OCI-M1 (cell line): ENCODE data around the gene MROH2A.

Experiments
- DNase-seq: peaks from one replicate; lab custom pipeline; 2025; lab: John Stamatoyannopoulos, UW

The MROH2A gene

DNA sequence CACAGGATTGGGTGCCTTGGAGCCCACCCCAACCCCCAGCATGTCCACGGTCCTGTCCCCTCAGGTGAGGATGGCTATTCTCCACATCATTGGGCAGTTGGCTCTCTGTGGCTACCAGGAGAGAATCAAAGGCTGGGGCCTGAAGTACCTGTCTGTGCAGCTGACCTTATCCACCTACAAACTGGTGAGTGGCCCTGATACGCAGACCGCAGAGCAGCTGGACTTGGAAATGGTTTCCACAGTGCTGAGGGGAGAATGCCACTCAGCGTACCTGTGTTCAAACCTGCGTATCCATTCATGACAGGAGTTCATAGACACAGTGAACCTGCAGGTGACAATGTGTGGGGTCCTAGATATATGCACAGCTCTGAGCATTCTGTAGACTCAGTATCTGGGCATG, 21.6 kb downstream of the MROH2A start:
- no peak for DNase-seq

DNA sequence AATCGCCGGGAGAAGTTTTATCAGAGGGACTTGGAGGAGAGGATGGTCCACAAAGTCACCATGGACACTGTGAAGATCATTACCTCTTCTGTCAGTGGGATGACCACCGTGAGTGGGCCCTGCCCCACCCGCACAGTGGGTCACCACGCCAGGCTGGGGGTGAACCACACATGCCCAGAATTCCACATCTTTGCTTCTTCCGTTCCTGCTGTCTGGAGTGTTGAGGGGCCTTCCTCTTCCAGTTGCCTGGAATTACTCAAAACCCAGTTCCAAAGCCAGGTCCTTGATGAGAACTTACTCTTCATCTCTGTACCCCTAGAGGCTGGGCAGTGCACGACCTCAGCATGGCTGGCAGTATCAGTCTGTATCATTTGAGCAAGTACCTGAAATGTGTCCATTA, 22.1 kb downstream of the MROH2A start:
- DNase-seq = no peak

DNA sequence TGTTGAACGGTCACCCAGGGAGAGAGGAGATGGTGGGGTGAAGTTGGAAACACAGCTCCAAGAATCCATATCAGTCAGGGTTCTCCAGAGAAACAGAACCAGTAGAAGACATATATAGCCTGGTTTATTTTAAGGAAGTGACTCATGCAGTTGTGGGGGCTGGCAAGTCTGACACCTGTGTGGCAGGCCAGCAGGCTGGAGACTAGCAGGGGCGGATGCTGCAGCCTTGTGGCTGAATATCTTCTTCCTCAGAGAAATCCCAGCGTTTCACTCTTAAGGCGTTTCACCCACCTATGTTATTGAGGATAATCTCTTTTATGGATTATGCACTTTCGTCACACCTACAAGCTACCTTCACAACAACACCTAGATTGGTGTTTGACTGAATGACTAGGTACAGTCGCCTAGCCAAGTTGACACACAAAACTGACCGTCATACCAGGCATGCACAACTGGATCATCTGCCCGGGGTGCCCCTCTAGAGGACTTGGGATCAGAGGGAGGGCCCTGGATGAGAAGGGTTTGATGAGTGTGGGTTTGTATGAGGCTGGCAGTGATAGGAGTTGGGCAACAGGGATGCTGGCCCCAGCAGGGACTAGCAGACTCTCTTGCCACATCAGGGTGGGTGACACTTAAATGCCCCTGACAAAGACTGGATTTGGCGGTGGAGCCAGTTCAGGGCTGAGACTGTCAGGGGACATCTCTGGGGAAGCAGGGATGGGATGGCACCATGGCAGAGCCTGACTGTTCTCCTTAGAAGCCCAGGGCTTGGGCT, 23.4 kb downstream of the MROH2A start:
- DNase-seq = peak; percentile 9

DNA sequence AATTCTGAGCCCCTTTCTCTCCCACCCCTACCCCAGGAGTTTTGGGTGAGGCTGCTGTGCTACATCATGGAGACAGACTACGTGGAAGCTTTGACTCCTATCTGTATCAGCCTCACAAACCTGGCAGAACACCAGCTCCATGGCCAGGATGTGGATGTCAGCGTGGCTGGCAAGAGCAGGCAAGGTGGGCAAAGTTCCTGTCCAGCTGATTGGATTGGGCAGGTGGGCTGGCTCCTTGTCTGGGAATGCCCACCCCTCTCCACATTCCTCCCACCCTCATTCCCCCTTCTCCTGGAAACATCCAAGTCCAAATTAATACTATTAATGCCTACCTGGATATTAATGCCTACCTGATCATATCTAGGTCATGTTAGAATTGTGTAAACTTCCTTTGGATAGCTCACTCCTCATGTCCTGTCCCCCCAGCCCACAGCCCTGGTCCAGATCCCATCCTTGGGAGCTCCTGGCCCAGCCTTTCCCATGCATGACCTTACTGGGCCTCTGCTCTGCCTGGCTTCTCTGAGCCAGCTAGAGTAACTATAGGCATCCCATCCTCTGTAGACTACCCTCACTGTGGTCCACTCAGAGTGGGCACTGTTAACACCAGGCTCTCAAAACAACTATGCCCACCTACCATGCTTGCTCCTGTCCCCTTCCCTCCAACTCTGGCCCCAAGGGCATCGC, 24.1 kb downstream of the MROH2A start:
- DNase-seq = no peak

DNA sequence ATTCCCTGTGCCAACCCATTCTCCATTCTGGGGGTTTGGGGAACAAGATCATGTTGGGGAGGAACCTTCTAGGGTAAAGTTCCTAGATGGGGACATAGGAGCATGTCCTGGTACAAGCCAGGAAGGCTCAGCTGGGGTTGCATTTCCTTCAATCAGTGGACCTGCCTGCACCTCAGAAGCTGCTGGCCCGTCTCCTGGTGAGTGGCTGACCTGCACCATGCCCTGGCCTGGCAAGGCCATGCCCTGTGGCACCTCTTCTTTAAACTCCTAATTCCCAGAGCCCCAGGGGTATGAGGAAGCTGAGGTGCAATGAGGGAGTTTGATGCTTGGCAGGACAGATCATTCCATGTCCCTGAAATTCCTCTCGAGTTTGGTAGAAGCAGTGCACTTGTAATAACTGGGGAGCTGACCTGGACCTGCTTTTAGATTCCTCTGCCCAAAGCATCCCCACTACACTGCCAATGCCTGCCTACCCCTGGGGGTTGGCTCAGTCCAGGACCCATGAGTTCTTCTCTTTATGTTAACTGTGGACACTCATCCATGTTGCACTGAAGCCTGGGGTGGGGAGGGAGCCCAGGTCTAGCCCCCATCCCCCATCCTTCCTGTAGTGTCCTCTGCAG, 25.3 kb downstream of the MROH2A start:
- no peak for DNase-seq

DNA sequence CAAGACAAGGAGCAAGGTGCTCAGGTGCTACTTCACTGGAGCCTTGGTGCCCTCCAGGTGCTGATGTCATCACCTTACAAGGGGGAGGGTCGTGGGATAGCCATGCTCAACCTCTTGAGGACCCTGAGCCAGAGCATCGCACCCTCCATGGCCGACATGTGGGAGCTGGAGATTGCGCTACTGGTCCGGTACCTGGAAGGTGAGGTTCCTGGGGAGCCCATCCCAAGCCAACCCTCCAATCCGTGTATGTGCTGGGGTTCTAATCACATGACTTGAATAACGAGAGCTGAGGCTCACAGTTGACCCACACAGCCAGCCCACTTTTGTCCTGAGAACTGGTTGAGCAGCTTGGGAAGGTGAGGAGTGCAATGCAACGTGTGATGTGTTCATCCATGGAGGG, 25.9 kb downstream of the MROH2A start:
- DNase-seq = no peak

DNA sequence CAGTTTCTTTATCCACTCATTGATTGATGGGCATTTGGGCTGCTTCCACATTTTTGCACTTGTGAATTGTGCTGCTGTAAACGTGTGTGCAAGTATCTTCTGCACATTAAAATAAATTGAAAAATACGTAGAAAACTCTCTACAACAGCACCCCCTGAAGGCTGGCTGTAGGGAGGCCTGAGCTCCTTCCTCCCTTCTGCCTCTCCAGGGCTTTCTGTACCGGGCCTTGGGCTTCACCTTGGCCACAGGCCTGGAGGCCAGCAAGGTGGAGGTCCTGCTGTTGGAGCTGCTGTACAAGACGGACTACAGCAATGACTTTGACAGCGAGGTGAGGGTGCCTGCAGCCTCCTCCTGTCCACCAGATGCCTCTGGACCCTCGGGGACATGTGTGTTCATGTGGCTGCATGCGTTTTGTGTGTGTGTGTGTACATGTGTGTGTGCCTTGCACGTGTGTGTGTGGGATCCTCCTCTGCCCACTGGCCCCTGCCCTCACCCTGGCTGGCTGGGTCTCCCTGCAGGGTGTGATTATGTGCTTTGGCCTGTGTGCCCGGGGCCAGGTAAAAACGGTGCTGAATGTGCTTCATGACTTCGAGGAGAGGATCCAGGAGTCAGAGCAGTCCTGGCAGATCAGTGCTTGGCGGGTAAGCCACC, 29.2 kb downstream of the MROH2A start:
- no peak for DNase-seq

DNA sequence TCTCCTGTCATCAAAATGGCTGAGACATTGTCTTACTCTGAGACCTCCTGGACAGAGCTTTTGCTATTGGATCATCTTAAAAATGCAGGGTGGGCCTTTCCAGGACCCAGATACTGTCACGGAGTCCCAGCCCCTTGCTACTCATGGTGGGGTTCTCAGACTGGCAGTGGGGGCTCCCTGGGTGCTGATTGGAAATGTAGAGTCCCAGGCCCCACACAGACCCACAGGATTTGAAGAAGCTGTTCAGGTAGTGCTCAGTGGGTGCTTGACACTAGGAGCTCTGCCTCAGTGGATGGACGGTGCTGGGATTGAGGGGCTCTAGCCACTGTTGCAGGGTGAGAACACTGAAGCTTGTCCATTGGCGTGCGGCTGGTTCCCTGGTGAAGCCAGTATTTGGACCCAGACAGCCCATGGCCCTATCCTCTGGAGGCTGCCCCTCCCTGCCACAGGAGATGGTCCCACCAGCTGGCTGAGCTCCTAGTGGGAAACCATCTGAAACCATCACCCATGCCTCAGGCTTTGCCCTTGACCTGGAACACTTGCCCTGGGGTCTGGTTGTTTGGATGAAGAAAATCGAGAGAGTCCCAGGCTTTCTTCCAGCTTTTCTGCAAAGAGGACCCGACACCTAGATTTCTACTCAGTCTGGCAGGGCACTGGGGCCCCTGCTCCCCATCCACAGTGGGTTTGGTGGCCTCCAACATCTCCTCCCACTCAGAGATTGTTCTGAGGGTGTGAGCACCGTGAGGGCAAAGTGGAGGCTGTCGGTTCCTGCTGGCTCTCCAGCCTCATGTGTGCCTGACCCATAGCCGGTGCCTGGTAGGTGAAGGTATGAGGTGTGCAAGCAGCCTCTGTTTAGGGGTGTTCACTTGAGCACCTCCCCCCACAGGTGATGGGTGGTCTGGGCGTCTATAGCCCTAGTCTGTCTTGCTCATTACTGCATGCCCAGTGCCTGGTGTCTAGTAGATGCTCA, 30.1 kb downstream of the MROH2A start:
- no peak for DNase-seq

DNA sequence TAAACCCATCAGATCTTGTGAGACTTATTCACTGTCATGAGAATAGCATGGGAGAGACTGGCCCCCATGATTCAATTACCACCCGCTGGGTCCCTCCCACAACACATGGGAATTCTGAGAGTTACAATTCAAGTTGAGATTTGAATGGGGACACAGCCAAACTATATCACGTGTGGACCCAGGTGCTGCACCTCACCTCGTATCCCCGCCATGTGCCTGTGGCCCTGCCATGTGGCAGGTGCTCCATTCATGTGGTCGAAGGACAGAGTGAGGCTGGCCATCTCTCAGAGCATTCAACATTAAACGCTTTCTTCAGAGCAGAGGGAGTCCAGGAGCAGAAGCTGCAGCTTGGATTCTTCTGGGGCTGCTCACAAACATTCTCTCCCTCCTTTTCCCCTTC, 32.3 kb downstream of the MROH2A start:
- DNase-seq = no peak

DNA sequence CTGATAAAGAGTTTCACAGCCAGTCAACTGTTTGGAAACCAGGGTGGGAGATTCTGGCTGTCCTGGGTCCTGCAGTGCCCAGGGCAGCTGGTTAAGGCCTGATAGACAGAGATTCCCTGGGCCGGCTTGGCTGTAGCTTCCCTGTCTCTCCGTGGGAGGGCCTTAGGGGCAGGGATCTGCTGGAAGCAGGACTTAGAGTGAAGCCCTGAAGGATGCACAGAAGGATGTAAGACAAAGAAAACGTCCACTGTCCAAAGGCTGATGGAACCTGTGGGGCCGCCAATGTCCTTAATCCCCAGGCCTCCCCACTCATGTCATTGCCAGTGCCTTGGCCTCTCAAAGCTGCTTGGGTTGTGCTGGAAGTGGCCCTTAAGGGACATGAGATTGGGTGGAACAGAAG, 33.0 kb downstream of the MROH2A start:
- no peak for DNase-seq

DNA sequence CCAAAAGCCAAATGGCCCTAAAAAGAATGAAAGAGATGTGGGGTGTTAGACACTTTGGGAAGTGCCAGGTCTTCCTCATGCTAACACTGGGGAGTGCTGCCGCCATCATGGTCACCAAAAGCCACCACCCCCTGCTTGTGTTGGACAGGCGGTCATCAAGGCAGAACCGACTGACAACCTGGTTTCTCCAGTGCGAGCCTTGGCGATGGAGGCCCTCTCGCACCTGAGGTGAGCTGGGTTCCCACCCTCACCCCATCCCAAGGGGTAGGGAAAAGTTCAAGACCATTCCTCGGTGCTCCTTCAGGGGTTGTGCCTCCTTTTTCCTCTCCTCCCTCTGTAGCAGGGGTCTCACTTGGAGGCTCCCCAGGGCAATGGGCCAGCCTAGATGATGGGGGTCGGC, 33.6 kb downstream of the MROH2A start:
- DNase-seq = no peak

DNA sequence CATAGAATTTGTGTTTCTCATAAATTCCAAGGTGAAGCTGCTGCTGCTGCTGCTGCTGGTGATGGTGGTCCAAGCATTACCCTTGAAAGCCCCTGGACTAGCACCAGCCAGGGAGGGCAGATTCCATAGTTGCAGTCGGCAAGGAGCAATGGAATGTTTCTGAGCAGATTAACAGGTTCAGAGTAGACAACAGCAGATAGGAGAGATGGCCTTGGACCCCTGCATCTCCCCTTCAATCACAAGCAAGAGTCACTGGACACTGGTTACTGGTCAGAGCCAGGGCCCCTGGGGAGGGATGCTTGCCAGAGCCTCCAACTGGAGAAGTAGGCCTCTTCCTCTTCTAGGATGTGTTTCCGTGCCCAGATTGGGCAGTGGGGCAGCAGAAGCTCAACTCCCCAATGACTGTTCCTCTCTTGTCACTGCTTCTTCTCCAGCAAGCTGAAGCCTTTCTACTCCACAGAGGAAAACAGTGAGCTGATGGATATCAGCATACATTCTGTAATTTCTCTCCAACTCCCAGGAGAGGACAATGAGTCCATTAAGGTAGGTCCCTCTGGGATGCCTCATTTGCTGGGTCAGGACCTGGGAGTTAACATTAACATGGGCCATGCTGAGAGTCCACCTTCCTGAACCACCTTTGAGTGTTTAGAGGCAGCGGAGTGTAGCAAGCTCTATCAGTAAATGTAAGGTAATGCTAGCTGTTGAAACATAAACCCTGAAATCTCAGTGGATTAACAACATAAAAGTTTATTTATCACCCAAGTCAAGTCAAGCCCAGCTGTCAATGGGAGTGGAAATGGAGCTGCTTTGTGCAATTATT, 35.3 kb downstream of the MROH2A start:
- no peak for DNase-seq

DNA sequence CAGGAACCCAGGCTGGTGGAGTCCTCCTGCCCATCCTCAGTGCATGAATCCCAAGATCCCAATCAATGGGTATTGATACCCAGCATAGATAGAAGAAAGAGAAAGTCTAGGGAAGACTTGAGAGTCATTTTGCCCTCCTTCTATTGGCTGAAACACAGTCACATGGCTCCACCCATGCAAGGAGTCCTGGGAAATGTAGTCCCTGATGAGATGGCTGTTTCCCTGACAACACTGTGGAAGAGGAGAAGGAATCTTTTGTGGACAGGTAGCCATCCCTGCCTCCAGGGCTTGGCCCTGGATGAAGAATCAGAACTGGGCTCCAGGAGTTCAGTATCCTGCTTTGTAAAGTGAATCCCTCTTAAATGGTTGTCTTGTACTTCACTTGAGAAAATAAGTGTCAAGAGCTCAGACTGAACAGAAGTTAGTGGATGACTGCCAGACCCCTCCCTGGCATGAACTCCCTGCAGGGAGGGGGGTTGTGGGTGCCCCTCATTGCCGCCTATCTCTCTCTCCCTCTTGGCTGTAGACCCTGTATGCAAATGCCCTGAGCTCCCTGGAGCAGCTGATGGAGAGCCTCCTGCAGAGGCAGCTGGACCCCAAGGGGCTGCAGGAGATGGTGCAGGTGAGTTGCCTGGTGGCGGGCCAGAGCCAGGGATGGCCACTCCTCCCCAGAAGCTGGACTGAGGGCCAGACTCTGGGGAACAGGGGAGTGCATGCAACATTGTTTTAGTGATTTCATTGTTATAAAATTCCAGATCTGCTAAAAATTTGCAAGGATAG, 36.1 kb downstream of the MROH2A start:
- no peak for DNase-seq

DNA sequence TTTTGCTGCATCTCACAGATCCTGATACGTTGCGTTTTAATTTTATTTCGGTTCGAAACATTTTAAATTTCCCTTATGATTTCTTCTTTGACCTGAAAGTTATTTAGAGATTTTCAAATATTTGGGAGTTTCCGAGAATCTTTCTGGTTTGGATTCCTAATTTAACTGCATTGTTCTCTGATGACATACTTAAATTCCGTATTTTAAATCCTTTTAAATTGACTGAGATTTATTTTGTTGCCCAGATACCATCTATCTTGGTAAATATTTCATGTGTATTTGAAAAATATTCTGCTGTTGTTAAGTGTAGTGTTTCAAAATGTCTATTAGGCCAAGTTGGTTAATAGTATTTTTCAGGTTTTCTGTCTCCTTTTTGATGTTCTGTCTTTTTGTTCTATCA, 37.7 kb downstream of the MROH2A start:
- DNase-seq = no peak

DNA sequence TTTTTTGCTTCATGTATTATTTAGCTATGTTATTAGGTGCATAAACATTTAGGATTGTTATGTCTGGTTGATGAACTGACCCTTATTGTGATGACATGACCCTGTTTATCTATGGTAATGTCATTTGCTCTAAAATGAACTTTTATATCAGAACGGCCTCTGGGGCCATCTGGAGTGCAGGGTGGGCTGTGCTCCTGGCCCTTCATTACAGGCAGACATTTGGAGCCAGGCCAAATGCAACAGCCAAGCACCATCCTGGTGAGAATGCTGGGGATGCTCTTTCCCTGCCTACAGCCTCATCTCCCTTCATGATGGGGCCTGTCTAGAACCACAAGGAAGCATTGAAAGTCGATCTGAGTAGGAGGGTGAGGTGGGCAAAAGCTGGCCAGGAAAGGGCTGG, 38.2 kb downstream of the MROH2A start:
- DNase-seq = no peak

DNA sequence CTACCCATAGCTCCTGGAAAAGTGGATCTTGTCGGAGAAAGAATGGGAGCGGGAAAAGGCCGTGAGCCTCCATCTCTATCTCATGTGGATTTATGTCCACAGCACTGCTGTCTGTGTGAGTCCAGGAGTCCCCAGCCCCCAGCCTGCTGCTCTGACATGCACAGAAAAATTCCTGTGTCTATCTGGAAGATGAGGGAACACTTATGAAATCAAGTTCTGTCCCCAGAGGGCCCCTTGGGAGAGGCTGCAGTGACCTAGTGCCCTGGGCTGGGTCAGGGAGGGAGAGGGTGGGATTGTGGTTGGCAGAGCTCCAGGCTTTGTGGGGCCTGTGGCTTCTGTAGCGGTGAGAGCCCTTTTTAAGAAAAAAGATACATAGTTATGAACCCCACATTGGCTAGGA, 38.6 kb downstream of the MROH2A start:
- no peak for DNase-seq

DNA sequence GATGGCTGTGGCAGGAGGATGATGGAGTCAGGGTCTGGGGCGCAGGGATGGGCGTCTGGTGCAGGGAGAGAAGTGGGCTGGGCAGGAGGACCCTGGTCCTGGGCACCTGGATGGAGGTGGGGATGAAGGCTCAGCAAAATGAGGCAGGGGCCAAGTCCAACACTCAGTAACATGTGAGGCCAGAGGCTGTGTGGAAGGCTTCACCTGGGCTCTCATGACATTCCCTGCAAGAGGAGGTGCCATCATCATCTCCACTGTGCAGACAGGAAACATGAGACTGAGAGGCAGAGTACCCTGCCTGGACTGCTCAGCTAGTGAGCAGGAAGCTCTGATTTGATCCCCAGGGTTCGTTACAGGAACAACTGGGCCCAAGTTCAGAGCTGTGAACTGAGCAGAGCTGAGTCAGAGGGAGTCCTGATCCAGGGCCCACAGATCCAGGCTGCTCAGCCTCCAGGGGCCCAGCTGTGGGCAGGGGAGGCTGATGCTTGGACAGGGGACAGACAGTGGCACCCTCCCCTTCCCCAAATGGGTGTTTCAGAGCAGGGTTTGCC, 39.3 kb downstream of the MROH2A start:
- DNase-seq = no peak

DNA sequence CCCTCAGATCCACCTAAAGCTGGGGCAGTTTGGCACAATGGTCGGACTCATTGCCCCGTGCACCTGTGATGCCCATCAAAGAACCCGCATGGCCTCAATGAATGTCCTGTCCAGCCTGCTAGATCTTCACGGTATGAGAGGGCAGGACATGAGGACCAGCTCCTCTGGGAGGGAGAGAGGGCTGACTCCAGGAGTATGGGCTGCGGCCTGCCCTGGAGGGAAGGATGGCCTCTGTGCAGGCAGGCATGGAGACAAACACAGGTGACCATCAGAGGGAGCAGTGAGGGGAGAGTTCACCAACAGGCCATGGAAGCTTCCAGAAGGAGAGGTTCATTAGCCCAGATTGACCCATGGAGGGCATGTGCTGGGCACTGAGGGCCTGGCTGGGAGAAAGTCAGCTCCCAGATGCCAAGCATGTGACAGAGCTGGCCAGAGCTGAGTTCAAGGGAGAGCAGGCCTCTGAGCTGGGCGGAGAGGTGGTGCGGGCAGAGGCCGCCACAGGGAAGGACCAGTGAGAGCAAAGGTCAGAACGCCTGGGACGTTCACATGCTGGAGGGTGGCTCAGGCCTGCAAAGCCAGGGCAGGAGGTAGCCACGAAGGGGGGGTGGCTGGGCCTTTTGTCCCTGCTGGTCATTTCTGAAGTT, 40.0 kb downstream of the MROH2A start:
- DNase-seq = no peak
